GM19099 (cell line): ENCODE results near the gene PTHLH.

Source experiments
- POLR2A ChIP-seq: IDR thresholded peaks from 3 replicates; pipeline ENCODE4 v1.6.1; 2011; ENCODE audit warnings: low read depth; ENCODE audit not compliant: insufficient read length; ENCODE audit errors: extremely low read depth

PTHLH gene

GRCh38 chr12:27922531-27923139, 49.9 kb downstream of the PTHLH start:
- TF ChIP-seq POLR2A = no peak

DNA sequence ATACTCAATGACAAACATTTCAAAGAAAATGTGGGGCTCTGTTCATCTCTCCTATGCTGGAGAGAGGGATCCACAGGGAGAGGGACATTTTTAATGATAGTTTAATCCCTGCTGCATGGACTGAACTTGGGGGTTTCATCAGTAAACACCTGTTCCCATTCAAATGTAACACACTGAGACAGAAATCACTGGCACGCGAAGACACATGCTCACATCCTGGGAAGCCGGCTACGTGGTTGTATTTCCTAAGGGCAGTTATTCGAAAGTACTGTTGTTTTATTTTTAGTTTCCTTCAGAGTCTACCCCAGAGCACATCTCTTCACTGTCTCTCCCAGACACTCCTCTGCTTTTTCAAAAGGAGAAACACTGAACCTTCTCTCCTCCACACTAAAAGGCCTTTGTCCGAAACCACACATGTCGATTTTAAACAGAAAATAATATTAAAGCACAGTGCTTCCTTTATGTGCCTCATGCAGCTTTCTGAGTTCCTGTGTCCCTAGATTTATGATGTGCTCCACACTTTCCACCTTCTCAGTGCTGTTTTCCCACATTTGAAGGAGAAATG, 52.8 kb downstream of the PTHLH start:
- no peak for TF ChIP-seq POLR2A

DNA sequence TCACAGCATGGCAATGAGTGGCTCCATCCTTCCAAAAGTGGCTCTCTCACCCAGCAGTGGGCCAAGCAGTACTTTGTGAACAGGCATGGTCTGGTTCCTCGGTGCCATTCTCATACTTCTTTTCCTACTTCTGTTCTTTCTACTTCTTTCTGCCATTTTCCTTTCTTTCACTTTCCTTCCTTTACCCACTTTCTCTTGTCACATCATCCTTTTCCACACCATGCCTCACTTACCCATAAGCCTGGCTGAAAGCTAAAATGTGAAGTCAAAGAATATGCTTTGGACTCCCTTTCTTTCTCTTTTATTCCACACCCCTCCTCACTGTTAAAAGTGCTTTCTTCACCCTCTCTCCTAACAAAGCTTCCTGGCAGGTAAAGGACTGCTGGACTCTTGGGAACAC, 57.0 kb downstream of the PTHLH start:
- TF ChIP-seq POLR2A = no peak

GRCh38 chr12:27915021-27915420, 57.5 kb downstream of the PTHLH start:
- no peak for TF ChIP-seq POLR2A

DNA sequence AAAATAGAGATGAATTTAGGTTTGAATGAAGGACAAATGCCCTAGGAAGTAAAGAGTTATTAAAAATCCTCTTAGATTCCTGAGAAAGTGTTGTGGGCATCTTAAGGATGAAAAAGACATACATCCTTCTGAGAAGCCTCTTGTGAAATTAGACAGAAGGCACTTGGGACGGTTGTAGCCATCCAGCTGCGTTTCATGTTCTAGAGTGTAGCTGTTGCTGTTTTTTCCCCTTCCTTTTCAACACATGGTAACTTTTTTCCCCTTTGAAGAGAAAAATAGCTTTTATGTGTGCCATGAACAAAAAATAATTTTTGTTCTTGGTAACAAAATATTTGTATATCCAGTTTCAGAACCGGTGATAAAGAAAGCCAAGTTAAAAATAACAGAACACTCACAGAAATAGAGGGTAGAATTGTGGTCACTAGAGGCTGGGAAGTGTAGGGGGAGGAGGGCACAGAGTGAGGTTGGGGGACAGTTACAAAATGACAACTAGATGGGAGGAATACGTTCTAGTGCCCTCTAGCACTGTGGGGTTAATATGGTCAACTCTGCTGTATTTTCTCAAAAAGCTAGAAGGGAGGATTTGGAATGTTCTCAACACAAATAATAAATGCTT, 58.4 kb downstream of the PTHLH start:
- no peak for TF ChIP-seq POLR2A

- TF ChIP-seq POLR2A = no peak
These were observed 61.1 kb downstream of the PTHLH start for GRCh38 chr12:27911397-27911796.
